GM18951 (cell line): Measurements from ENCODE around the gene GLB1L2.

Experiments used
- POLR2A ChIP-seq: IDR thresholded peaks from 4 replicates; pipeline ENCODE4 v1.6.1; 2011; ENCODE audit warnings: mild to moderate bottlenecking; ENCODE audit not compliant: insufficient read length, insufficient read depth; ENCODE audit errors: extremely low read depth
- in situ Hi-C: fragments of 300-500 bp; cut with MboI; formaldehyde crosslinking; loops from one replicate; pipeline ENCODE4 v1.12.0; 2022; ENCODE audit warnings: low sequenced_read_pairs, mixed read lengths, inconsistent platforms; ENCODE audit not compliant: unreplicated experiment

Gene GLB1L2

GRCh38 chr11:134346976-134347350 lies 15.2 kb downstream of the GLB1L2 start:
- TF ChIP-seq POLR2A, result no peak
- in situ Hi-C loops, result no loop called here

- in situ Hi-C loops, result no loop called here
- no peak for TF ChIP-seq POLR2A
Observed at GRCh38 chr11:134347441-134347840, 15.7 kb downstream of the GLB1L2 start.

GRCh38 chr11:134349109-134349801 lies 17.5 kb downstream of the GLB1L2 start:
- TF ChIP-seq POLR2A, result no peak
- in situ Hi-C loops, result no loop called here

- TF ChIP-seq POLR2A, result no peak
- in situ Hi-C loops, result no loop called here
Observed at GRCh38 chr11:134349802-134350355, 18.1 kb downstream of the GLB1L2 start.

DNA sequence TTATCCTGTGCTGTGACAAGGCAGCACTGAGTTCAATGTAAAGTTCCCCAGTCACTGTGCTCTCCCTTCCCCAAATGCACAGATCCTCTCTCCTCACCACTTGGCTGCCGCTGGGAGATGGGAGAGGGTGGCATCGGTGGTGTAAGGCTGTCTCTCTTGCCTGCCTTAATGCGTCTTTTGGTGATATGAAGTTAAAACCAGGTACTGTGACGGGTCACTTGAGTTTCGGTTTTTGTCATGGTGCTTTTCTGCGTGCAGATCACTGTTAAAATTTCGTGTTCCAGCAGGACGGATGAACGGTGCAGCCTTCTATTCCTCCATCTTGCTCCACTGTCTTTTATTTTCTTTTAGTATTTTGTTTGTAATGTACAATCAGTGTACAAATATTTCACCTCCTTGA lies 18.6 kb downstream of the GLB1L2 start:
- in situ Hi-C loops, result no loop called here
- TF ChIP-seq POLR2A, result no peak

DNA sequence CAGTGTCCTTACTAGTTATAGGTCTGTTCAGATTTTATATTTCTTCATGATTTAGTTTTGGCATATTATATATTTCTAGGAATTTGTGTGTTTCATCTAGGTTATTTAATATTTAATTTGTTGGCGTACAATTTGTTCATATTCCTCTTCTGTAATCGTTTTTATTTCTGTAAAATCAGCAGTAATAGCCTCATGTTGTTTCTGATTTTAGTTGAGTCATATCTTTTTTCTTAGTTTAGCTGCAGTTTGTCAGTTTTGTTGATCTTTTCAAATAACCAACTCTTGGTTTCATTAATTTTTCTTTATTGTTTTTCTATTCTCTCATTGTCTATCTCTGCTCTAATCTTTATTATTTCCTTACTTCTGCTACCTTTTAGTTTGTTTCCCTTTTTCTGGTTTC lies 20.3 kb downstream of the GLB1L2 start:
- no peak for TF ChIP-seq POLR2A
- in situ Hi-C loops, result no loop called here

- in situ Hi-C loops, result no loop called here
Observed at GRCh38 chr11:134355136-134355535, 23.3 kb downstream of the GLB1L2 start.

DNA sequence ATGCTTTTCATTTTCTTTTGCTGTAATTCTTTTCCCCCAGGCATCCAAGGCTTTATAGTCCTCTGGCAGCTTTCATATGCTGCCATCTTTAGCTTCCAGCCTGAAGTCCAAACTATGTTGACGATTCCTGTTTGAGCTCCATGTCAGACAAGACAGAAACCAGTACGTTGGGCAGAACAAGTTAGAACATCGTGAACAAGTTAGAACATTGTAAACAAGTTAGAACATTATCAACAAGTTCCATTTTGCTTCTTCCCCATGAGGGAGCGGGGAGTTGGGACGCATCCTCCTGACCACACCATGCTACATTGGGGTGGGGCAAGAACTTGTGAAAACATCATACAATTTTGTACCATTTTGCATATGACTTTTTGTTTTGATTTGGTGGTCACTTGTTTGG lies 23.9 kb downstream of the GLB1L2 start:
- in situ Hi-C loops, result no loop called here
- TF ChIP-seq POLR2A, result no peak

More at GRCh38 chr11:134355136-134355535, 23.3 kb downstream of the GLB1L2 start:
- no peak for TF ChIP-seq POLR2A

GRCh38 chr11:134356656-134357544 lies 25.1 kb downstream of the GLB1L2 start:
- in situ Hi-C loops, result no loop called here
- no peak for TF ChIP-seq POLR2A

GRCh38 chr11:134357545-134357839 lies 25.7 kb downstream of the GLB1L2 start:
- in situ Hi-C loops, result no loop called here

GRCh38 chr11:134358165-134358855 lies 26.5 kb downstream of the GLB1L2 start:
- in situ Hi-C loops, result no loop called here
- no peak for TF ChIP-seq POLR2A

More at GRCh38 chr11:134357545-134357839, 25.7 kb downstream of the GLB1L2 start:
- TF ChIP-seq POLR2A, result no peak

GRCh38 chr11:134358856-134359490 lies 27.2 kb downstream of the GLB1L2 start:
- in situ Hi-C loops, result no loop called here
- TF ChIP-seq POLR2A, result no peak

DNA sequence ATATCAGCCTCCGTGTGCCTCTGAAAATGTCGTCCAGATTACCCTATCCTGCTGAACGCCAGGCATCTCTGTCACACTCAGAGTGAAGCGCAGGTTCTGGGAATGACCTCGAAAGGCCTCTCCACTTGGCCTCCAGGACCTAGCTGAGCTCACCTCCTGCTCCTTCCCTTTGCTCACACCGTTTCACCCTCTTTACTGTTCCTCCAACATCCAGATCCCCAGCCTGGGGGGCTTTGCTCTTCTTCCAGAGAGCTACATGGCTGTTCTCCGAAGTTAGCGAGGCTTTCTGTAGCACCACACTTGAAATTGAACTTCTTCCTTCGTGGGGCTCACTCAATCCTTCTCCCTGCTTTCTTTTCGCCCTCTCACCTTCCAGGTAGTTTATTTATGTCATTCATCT lies 27.9 kb downstream of the GLB1L2 start:
- in situ Hi-C loops, result no loop called here
- TF ChIP-seq POLR2A, result no peak
